Endometrial microvascular endothelial cells (primary cell): ENCODE measurements around the gene IQSEC1. TPM values are rescaled to one million over a fixed set of nuclear protein-coding genes. Genes with fewer than 3 reads are reported as not detected.

Experiments
- in situ Hi-C: cut with HindIII; loops from 2 replicates; pipeline ENCODE4 v1.10.0; 2017; ENCODE audit warnings: low sequenced_read_pairs, low pct_unique_long_range_greater_than_20kb; ENCODE audit errors: inconsistent ontology term
- total RNA-seq: library from RNA; depleted of rRNA; stranded (reverse); fragments of >200 nt; gene quantifications from one replicate; pipeline ENCODE4 v1.2.3, GENCODE V29; 2015; ENCODE audit errors: inconsistent ontology term

IQSEC1 gene
- total RNA-seq, 1 donor from 2014 or later = 24.9 TPM

- in situ Hi-C loops = loop anchor here (25.0 kb wide), 1 partner anchor 108 kb away; no protein-coding TSS in a partner anchor
Measured at GRCh38 chr3:12995389-12996180, 77.6 kb downstream of the IQSEC1 start.

- in situ Hi-C loops = loop anchor here (25.0 kb wide), 1 partner anchor 107 kb away; no protein-coding TSS in a partner anchor
Measured at GRCh38 chr3:12994607-12995388, 78.4 kb downstream of the IQSEC1 start.

GRCh38 chr3:12994357-12994606 lies 78.9 kb downstream of the IQSEC1 start:
- in situ Hi-C loops = loop anchor here (25.0 kb wide), 1 partner anchor 107 kb away; no protein-coding TSS in a partner anchor

GRCh38 chr3:12993517-12994356 lies 79.5 kb downstream of the IQSEC1 start:
- in situ Hi-C loops = loop anchor here (25.0 kb wide), 1 partner anchor 106 kb away; no protein-coding TSS in a partner anchor

DNA sequence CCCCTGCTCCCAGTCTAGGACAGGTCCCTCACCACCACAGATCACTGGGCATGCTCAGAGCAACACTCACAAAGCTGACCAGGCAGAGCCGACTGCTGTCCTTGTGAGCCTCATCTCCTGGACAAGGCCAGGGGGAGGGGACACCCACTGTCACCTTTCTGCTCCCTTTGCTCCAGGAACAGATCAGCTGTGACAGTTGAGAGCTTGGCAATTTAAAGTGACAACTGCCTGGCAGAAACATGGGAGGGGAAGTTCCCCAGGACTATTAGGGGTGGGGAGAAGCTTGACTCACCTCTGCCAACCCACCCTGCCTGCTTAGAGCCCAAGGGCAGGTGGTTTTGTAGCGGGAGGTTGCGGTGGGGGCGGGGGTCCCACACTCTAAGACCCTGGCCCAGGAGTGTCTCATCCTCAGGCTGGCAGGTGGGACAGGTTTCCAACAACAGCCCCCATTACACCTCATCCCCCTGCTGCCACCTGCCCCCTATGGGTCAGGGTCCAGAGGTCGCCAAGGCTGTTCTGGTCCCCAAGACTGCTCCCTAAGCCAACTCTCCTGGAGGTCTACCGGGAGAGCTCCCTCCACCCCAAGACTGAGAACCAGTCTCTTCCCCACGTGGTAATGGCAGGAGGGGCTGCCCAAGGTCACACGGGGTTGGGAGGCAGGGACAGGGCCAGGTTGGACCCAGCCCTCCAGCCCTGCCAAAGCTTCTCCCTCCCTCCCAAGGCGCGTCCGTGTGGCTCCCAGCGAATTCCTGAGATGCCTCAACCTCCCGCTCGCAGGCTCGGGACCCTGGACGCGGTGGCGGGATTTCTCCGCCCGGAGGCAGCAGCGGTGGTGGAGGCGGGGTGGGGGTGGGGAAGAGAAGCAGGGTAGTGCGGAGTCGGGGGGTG lies 80.4 kb downstream of the IQSEC1 start:
- in situ Hi-C loops = loop anchor here (25.0 kb wide), 1 partner anchor 106 kb away; no protein-coding TSS in a partner anchor

DNA sequence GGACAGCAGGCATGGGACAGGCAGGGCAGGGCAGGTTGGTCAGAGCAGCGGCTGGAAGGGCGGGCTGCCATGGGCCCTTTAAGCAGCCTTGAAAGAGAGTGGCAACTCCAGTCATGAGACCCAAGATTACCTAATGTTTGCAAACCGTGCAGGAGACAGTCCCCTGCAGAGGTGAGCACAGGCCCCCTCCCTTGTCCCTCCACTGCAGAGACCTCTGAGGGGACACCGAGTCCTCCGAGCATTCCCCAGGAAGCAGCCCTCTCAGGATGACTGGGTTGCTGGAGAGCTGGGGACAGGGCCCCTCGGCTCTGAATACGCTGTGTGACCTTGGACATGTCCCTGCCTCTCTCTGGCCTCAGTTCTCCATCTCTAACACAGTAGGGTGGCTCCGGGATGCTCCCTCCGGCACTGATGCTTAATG lies 81.4 kb downstream of the IQSEC1 start:
- in situ Hi-C loops = loop anchor here (25.0 kb wide), 1 partner anchor 105 kb away; no protein-coding TSS in a partner anchor

GRCh38 chr3:12991481-12991837 lies 81.8 kb downstream of the IQSEC1 start:
- in situ Hi-C loops = loop anchor here (25.0 kb wide), 1 partner anchor 104 kb away; no protein-coding TSS in a partner anchor

GRCh38 chr3:12990781-12991480 lies 82.3 kb downstream of the IQSEC1 start:
- in situ Hi-C loops = loop anchor here (25.0 kb wide), 1 partner anchor 104 kb away; no protein-coding TSS in a partner anchor

GRCh38 chr3:12990306-12990705 lies 82.9 kb downstream of the IQSEC1 start:
- in situ Hi-C loops = loop anchor here (25.0 kb wide), 1 partner anchor 103 kb away; no protein-coding TSS in a partner anchor

- in situ Hi-C loops = loop anchor here (25.0 kb wide), 1 partner anchor 102 kb away; no protein-coding TSS in a partner anchor
Measured at GRCh38 chr3:12988728-12989454, 84.3 kb downstream of the IQSEC1 start.

DNA sequence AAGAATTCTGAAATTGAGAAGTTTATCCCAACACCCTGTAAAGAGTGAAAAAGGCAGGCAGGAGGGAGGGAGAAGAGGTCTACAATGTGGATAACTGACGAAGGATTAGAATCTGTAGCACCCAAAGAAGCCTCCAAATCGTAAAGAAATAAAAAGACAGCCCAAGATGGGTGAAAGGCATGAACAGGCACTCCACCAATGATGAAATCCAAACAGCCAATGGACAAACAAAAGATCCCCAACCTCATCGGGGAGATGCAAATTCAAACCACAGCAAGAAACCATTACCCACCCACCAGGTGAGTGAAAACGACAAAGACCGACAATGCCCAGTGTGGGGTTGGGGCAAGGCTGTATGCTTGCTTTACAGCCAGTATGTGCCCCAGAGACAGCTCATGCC lies 85.6 kb downstream of the IQSEC1 start:
- in situ Hi-C loops = loop anchor here (25.0 kb wide), 1 partner anchor 100 kb away; no protein-coding TSS in a partner anchor

GRCh38 chr3:12986986-12987385 lies 86.2 kb downstream of the IQSEC1 start:
- in situ Hi-C loops = loop anchor here (25.0 kb wide), 1 partner anchor 100 kb away; no protein-coding TSS in a partner anchor

DNA sequence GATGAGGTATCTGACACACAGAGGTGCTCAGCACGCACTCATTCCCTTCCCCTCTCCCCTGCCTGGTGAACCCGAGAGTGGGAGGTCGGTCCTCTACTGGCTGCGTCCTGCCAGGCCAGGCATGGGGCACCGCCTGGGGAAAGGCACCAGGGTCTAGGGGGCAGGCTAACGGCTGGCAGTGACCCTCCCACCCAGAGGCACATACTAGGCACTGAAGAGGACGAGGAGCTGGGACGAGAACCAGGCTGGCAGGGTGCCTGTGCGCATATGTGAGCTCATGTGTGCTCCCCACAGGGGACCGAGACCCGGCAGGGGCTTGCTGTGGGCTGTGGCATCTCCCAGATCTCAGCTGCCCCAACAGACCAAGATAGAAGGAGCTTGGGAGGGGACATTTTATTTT lies 86.7 kb downstream of the IQSEC1 start:
- in situ Hi-C loops = loop anchor here (25.0 kb wide), 1 partner anchor 99 kb away; no protein-coding TSS in a partner anchor

GRCh38 chr3:12986031-12986430 lies 87.2 kb downstream of the IQSEC1 start:
- in situ Hi-C loops = loop anchor here (25.0 kb wide), 1 partner anchor 99 kb away; no protein-coding TSS in a partner anchor

GRCh38 chr3:12985148-12985547 lies 88.1 kb downstream of the IQSEC1 start:
- in situ Hi-C loops = loop anchor here (25.0 kb wide), 1 partner anchor 98 kb away; no protein-coding TSS in a partner anchor
